Measurements from ENCODE around the gene TCF12.

DNA sequence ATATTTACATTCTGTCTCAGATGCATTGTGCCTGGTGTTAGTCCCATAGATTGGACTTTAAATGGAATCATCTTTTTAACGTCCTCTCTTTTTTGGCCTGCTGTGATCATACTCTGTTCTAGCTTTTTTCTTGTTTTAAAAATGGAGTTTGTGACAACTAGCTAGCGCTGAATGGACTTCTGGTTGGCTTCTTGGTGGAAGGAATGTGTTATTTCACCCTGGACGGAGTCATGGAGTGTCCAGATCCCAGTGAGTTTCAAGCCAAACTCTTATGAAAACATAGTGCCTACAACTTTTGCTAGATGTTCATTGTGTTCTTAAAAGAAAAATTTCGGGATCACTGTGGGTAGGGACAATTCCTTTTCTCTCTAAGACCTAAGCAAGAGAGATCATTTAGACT lies 192.6 kb downstream of the TCF12 start:
- TF ChIP-seq, protein P1, sequence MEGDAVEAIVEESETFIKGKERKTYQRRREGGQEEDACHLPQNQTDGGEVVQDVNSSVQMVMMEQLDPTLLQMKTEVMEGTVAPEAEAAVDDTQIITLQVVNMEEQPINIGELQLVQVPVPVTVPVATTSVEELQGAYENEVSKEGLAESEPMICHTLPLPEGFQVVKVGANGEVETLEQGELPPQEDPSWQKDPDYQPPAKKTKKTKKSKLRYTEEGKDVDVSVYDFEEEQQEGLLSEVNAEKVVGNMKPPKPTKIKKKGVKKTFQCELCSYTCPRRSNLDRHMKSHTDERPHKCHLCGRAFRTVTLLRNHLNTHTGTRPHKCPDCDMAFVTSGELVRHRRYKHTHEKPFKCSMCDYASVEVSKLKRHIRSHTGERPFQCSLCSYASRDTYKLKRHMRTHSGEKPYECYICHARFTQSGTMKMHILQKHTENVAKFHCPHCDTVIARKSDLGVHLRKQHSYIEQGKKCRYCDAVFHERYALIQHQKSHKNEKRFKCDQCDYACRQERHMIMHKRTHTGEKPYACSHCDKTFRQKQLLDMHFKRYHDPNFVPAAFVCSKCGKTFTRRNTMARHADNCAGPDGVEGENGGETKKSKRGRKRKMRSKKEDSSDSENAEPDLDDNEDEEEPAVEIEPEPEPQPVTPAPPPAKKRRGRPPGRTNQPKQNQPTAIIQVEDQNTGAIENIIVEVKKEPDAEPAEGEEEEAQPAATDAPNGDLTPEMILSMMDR (IDR thresholded peaks at IDR 0.05) = no peak
- no peak for TF ChIP-seq POLR2A (IDR thresholded peaks at IDR 0.05)

Measured in transverse colon (tissue), 3 donors.